ENCODE results near the gene GALNT5. TPM values are rescaled to one million over a fixed set of nuclear protein-coding genes. Genes with fewer than 3 reads are reported as not detected.

Gene GALNT5
- total and polyA plus RNA-seq, 9 donors, result 1.5 to 9.6 (median 4.7) TPM

- Histone ChIP-seq H3K4me1 (ENCODE audit: control insufficient read depth, insufficient read depth, low read length) (no peaks in the 10 kb centered on the region), H3K36me3 (ENCODE audit: control insufficient read depth, insufficient read depth, low read length) (no peaks in the 10 kb centered on the region), H3K27me3 (ENCODE audit: control insufficient read depth, insufficient read depth, low read length) (no peaks in the 10 kb centered on the region), H3K27ac (ENCODE audit: low read length) (no peak overlapping the region), H3K9me3 (replicated peaks; ENCODE audit: control insufficient read depth, low read depth, low read length) (no peaks in the 10 kb centered on the region), H3K4me3 (ENCODE audit: low read length) (no peak overlapping the region)
- no CpG with 5 or more reads among the region's 4 CpGs for WGBS (ENCODE audit: insufficient coverage)
- no peak for DNase-seq
Observed at GRCh38 chr2:157250836-157251235, 6.7 kb upstream of the GALNT5 start.

GRCh38 chr2:157251932-157252331, 5.6 kb upstream of the GALNT5 start:
- Histone ChIP-seq H3K27me3 (ENCODE audit: control insufficient read depth, insufficient read depth, low read length) (no peaks in the 10 kb centered on the region), H3K36me3 (ENCODE audit: control insufficient read depth, insufficient read depth, low read length) (no peaks in the 10 kb centered on the region), H3K4me1 (ENCODE audit: control insufficient read depth, insufficient read depth, low read length) (no peaks in the 10 kb centered on the region), H3K27ac (ENCODE audit: low read length) (no peak overlapping the region), H3K9me3 (replicated peaks; ENCODE audit: control insufficient read depth, low read depth, low read length) (no peaks in the 10 kb centered on the region), H3K4me3 (ENCODE audit: low read length) (no peak overlapping the region)
- DNase-seq, result no peak
- WGBS (ENCODE audit: insufficient coverage), result no CpG with 5 or more reads among the region's 2 CpGs

DNA sequence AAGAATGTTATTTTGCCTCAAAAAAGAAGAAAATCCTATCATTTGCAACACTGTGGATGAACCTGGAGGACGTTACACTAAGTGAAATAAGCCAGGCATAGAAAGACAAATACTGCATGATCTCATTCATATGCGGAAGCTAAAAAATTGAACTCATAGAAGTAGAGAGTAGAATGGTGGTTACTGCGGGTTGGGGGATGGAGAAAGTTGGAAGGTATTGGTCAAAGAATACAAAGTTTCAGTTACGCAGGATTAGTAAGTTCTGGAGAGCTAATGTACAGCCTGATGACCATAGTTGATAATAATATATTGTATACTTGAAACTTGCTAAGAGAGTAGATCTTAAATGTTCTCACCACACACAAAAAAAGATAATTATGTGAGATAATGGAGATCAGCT, 5.0 kb upstream of the GALNT5 start:
- Histone ChIP-seq H3K4me3 (ENCODE audit: low read length) (no peak overlapping the region), H3K4me1 (ENCODE audit: control insufficient read depth, insufficient read depth, low read length) (peaks cover 3% of the 10 kb centered on the region), H3K27ac (ENCODE audit: low read length) (no peak overlapping the region), H3K36me3 (ENCODE audit: control insufficient read depth, insufficient read depth, low read length) (no peaks in the 10 kb centered on the region), H3K9me3 (replicated peaks; ENCODE audit: control insufficient read depth, low read depth, low read length) (no peaks in the 10 kb centered on the region), H3K27me3 (ENCODE audit: control insufficient read depth, insufficient read depth, low read length) (no peaks in the 10 kb centered on the region)
- no peak for DNase-seq
- 100% methylated on average over 1 of the region's 4 CpGs for whole genome bisulfite sequencing (ENCODE audit: insufficient coverage)

- no peak overlapping the region for H3K27ac ChIP-seq (ENCODE audit: low read length)
- H3K9me3 ChIP-seq (replicated peaks; ENCODE audit: control insufficient read depth, low read depth, low read length), result no peaks in the 10 kb centered on the region
- WGBS (ENCODE audit: insufficient coverage), result no CpG with 5 or more reads among the region's 2 CpGs
- H3K4me1 ChIP-seq (ENCODE audit: control insufficient read depth, insufficient read depth, low read length), result peaks cover 5% of the 10 kb centered on the region
- no peak overlapping the region for H3K4me3 ChIP-seq (ENCODE audit: low read length)
- H3K36me3 ChIP-seq (ENCODE audit: control insufficient read depth, insufficient read depth, low read length), result no peaks in the 10 kb centered on the region
- no peaks in the 10 kb centered on the region for H3K27me3 ChIP-seq (ENCODE audit: control insufficient read depth, insufficient read depth, low read length)
- DNase-seq, result no peak
Observed at GRCh38 chr2:157254041-157254440, 3.5 kb upstream of the GALNT5 start.

DNA sequence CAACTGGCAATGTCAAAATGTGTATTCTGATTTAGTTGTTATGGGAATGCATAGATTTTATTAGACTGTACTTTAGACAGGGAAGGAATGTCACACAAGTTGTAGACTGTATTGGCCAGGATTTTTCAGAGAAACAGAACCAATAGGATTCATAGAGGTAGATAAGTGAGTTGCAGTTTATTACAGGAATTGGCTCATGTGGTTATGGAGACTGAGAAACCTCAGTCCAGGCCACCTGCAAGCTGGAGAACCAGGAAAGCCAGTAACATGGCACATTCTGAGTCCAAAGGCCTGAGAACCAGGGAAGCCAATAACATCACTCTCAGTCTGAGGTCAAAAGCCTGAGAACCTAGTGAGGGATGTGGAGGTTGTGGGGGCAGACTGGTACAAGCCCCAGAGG, 1.8 kb upstream of the GALNT5 start:
- no peak overlapping the region for H3K4me3 ChIP-seq (ENCODE audit: low read length)
- no peaks in the 10 kb centered on the region for H3K36me3 ChIP-seq (ENCODE audit: control insufficient read depth, insufficient read depth, low read length)
- DNase-seq, result no peak
- no peaks in the 10 kb centered on the region for H3K9me3 ChIP-seq (replicated peaks; ENCODE audit: control insufficient read depth, low read depth, low read length)
- H3K4me1 ChIP-seq (ENCODE audit: control insufficient read depth, insufficient read depth, low read length), result peaks cover 5% of the 10 kb centered on the region
- H3K27me3 ChIP-seq (ENCODE audit: control insufficient read depth, insufficient read depth, low read length), result no peaks in the 10 kb centered on the region
- H3K27ac ChIP-seq (ENCODE audit: low read length), result no peak overlapping the region

DNA sequence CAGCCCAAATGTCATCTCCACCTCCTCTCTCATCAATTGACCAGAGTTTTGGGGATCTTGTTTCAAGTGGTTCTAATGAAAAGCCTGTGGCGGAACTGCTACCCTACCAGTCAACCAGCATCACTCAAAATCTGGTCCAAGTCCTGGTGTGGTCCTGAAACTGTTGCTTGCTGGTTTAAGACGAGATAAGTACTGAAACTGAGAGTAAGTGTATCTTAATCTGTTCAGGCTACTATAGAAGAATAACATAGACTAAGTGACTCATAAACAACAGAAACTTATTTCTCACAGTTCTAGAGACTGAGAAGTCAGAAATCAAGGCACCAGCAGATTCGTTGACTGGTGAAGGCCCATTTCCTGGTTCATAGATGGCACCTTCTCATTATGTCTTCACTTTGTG, 879 bp upstream of the GALNT5 start:
- no peaks in the 10 kb centered on the region for H3K36me3 ChIP-seq (ENCODE audit: control insufficient read depth, insufficient read depth, low read length)
- H3K27ac ChIP-seq (ENCODE audit: low read length), result no peak overlapping the region
- no peaks in the 10 kb centered on the region for H3K9me3 ChIP-seq (replicated peaks; ENCODE audit: control insufficient read depth, low read depth, low read length)
- H3K27me3 ChIP-seq (ENCODE audit: control insufficient read depth, insufficient read depth, low read length), result no peaks in the 10 kb centered on the region
- peaks cover 10% of the 10 kb centered on the region for H3K4me1 ChIP-seq (ENCODE audit: control insufficient read depth, insufficient read depth, low read length)
- no CpG with 5 or more reads among the region's 3 CpGs for WGBS (ENCODE audit: insufficient coverage)
- H3K4me3 ChIP-seq (ENCODE audit: low read length), result no peak overlapping the region
- DNase-seq, result no peak

DNA sequence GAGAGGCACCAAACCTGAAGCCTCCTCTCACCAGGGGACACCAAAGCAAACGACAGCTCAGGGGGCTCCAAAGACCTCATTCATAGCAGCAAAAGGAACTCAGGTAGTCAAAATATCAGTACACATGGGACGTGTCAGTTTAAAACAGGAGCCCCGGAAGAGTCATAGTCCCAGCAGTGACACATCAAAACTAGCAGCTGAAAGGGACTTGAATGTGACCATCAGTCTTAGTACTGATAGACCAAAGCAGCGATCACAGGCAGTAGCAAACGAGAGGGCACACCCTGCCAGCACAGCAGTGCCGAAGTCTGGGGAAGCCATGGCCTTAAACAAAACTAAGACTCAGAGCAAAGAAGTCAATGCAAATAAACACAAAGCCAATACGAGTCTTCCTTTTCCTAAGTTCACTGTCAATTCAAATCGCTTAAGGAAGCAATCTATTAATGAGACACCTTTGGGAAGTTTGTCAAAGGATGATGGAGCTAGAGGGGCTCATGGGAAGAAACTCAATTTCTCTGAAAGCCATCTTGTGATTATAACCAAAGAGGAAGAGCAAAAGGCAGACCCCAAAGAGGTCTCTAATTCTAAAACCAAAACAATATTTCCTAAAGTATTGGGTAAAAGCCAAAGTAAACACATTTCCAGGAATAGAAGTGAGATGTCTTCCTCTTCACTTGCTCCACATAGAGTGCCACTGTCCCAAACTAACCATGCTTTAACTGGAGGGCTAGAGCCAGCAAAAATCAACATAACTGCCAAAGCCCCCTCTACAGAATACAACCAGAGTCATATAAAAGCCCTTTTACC, 1.2 kb downstream of the GALNT5 start:
- WGBS (ENCODE audit: insufficient coverage), result 67% methylated on average over 4 of the region's 8 CpGs
- DNase-seq, result no peak

GRCh38 chr2:157259386-157259785, 1.9 kb downstream of the GALNT5 start:
- Histone ChIP-seq H3K27me3 (ENCODE audit: control insufficient read depth, insufficient read depth, low read length) (no peaks in the 10 kb centered on the region), H3K9me3 (replicated peaks; ENCODE audit: control insufficient read depth, low read depth, low read length) (no peaks in the 10 kb centered on the region), H3K4me1 (ENCODE audit: control insufficient read depth, insufficient read depth, low read length) (peaks cover 10% of the 10 kb centered on the region), H3K36me3 (ENCODE audit: control insufficient read depth, insufficient read depth, low read length) (no peaks in the 10 kb centered on the region), H3K4me3 (ENCODE audit: low read length) (no peak overlapping the region), H3K27ac (ENCODE audit: low read length) (no peak overlapping the region)
- DNase-seq, result no peak
- no CpG with 5 or more reads among the region's 2 CpGs for WGBS (ENCODE audit: insufficient coverage)

More for the DNA sequence above, 1.2 kb downstream of the GALNT5 start:
- Histone ChIP-seq H3K36me3 (ENCODE audit: control insufficient read depth, insufficient read depth, low read length) (no peaks in the 10 kb centered on the region), H3K9me3 (replicated peaks; ENCODE audit: control insufficient read depth, low read depth, low read length) (no peaks in the 10 kb centered on the region), H3K27ac (ENCODE audit: low read length) (no peak overlapping the region), H3K4me3 (ENCODE audit: low read length) (no peak overlapping the region), H3K27me3 (ENCODE audit: control insufficient read depth, insufficient read depth, low read length) (no peaks in the 10 kb centered on the region), H3K4me1 (ENCODE audit: control insufficient read depth, insufficient read depth, low read length) (peaks cover 10% of the 10 kb centered on the region)

DNA sequence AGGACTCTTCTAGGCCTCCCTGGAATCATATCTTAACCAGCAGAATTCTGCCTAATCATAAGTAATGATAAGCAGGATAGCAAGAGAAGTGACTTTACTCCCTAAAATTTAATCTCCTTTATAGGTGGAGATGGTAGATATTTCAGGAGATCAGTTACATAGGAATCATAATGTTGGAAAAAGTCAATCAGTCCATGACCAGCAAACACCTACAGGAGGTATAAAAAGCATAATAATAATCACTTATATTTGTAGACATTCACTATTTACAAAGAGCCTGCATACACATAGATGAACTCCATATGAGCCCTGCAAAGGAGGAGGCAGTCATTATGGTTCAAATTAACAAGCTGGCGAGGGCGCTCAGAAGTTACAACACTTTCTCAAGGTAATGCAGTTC, 2.5 kb downstream of the GALNT5 start:
- Histone ChIP-seq H3K27me3 (ENCODE audit: control insufficient read depth, insufficient read depth, low read length) (no peaks in the 10 kb centered on the region), H3K4me3 (ENCODE audit: low read length) (no peak overlapping the region), H3K36me3 (ENCODE audit: control insufficient read depth, insufficient read depth, low read length) (no peaks in the 10 kb centered on the region), H3K9me3 (replicated peaks; ENCODE audit: control insufficient read depth, low read depth, low read length) (no peaks in the 10 kb centered on the region), H3K4me1 (ENCODE audit: control insufficient read depth, insufficient read depth, low read length) (peaks cover 10% of the 10 kb centered on the region), H3K27ac (ENCODE audit: low read length) (no peak overlapping the region)
- no CpG with 5 or more reads among the region's 2 CpGs for WGBS (ENCODE audit: insufficient coverage)
- no peak for DNase-seq

- Histone ChIP-seq H3K27me3 (ENCODE audit: control insufficient read depth, insufficient read depth, low read length) (no peaks in the 10 kb centered on the region), H3K4me1 (ENCODE audit: control insufficient read depth, insufficient read depth, low read length) (peaks cover 10% of the 10 kb centered on the region), H3K9me3 (replicated peaks; ENCODE audit: control insufficient read depth, low read depth, low read length) (no peaks in the 10 kb centered on the region), H3K27ac (ENCODE audit: low read length) (peak overlapping the region; percentile 15), H3K4me3 (ENCODE audit: low read length) (no peak overlapping the region), H3K36me3 (ENCODE audit: control insufficient read depth, insufficient read depth, low read length) (no peaks in the 10 kb centered on the region)
- 14% methylated on average over 1 of the region's 4 CpGs for WGBS (ENCODE audit: insufficient coverage)
- DNase-seq, result no peak
Observed at GRCh38 chr2:157260533-157261198, 3.2 kb downstream of the GALNT5 start.
